Esophagus muscularis mucosa (tissue), 3 donors: ENCODE results near the gene TUSC2.
"Not testable (repeated sequence)": the region's sequence is repeated elsewhere in the genome, so short reads cannot be mapped to it uniquely, and the experiment has no call there.

Source experiments
- CTCF ChIP-seq, 3 experiments: fragments of 200-600 bp in 2 of 3; fragments of 450-650 bp in 1 of 3; sonication (generic) in 2 of 3; IDR thresholded peaks; one replicate each; pipeline ENCODE4 v1.5.1; 2017 to 2019; ENCODE audit warnings: antibody characterized with exemption in 3 of 3, mild to moderate bottlenecking in 2 of 3, moderate library complexity in 1 of 3
- POLR2A ChIP-seq: fragments of 450-650 bp; IDR thresholded peaks from one replicate; pipeline ENCODE4 v1.6.1; 2017; ENCODE audit warnings: antibody characterized with exemption, moderate library complexity, mild to moderate bottlenecking, low read depth
- POLR2AphosphoS5 ChIP-seq, 2 donors: sonication (generic); formaldehyde crosslinking; IDR thresholded peaks; one replicate each; pipeline ENCODE4 v1.6.1; 2017; ENCODE audit warnings: antibody characterized with exemption in 2 of 2

GRCh38 chr3:50284121-50284520 is 43.9 kb downstream of the TUSC2 start:
- not testable (repeated sequence) for TF ChIP-seq CTCF (IDR thresholded peaks at IDR 0.05); POLR2AphosphoS5 (IDR thresholded peaks at IDR 0.05); POLR2A
